Neural progenitor cell (in vitro differentiated cells): Measurements from ENCODE around the gene AK1.

Experiments
- CTCF ChIP-seq: fragments of 200-600 bp; sonication (generic); IDR thresholded peaks from 2 replicates; pipeline ENCODE4 v1.5.1; 2017; ENCODE audit warnings: antibody characterized with exemption, mild to moderate bottlenecking
- EZH2phosphoT487 ChIP-seq: fragments of 200-600 bp; sonication (generic); IDR thresholded peaks from 2 replicates; pipeline ENCODE4 v1.6.1; 2017; ENCODE audit warnings: antibody characterized with exemption

- TF ChIP-seq CTCF (no peak), EZH2phosphoT487 (no peak)
Observed at GRCh38 chr9:127915325-127915752, 37.9 kb upstream of the AK1 start.
